Central memory CD8-positive, alpha-beta T cell (primary cell): ENCODE data around the gene KRT222.

Source experiments
- ATAC-seq: fragments of 150-1000 bp; cut with Tn5 transposase; replicated peaks from 2 replicates; pipeline ENCODE4 v1.10.0; 2022; ENCODE audit warnings: mild to moderate bottlenecking, moderate FRiP score, moderate number of reproducible peaks; ENCODE audit not compliant: poor library complexity, severe bottlenecking; ENCODE audit errors: extremely low read depth
- DNase-seq, 2 donors: peaks; one replicate each; pipeline ENCODE4 v3.0.0; 2021; ENCODE audit warnings: low spot score in 2 of 2
- H3K27ac Mint-ChIP-seq: one replicate; pipeline ENCODE4 v1.8.0; 2022; ENCODE audit warnings: low read depth, mild to moderate bottlenecking, moderate library complexity, mixed read lengths
- H3K27me3 Mint-ChIP-seq: one replicate; pipeline ENCODE4 v1.8.0; 2022; ENCODE audit warnings: mixed read lengths
- H3K36me3 Mint-ChIP-seq: one replicate; pipeline ENCODE4 v1.8.0; 2022; ENCODE audit warnings: mild to moderate bottlenecking, moderate library complexity, mixed read lengths; ENCODE audit not compliant: insufficient read depth
- H3K4me1 Mint-ChIP-seq: one replicate; pipeline ENCODE4 v1.8.0; 2022; ENCODE audit warnings: mixed read lengths
- H3K4me3 Mint-ChIP-seq: one replicate; pipeline ENCODE4 v1.8.0; 2022; ENCODE audit warnings: mild to moderate bottlenecking, moderate library complexity, mixed read lengths
- H3K9me3 Mint-ChIP-seq: one replicate; pipeline ENCODE4 v1.8.0; 2022; ENCODE audit warnings: mixed read lengths

The KRT222 gene

DNA sequence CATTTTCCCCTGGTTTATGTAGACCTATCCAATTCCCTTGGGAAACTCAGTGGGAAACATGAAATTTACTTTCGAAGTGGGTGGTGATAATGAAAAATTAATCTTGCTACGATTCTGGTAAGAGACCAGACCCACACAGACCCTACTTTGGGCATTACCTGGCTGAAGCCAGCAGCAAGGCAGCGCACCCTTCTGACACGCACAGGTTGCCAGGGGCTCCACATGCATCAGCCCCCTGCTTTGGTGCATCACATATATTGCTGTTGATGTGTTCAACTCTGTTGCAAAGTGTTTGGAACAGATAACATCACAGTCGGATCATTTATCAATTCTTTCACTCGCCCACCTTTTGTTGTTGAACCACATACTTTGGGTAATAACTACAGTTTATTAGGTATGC lies 44.0 kb downstream of the KRT222 start:
- no peak overlapping the region for H3K27ac Mint-ChIP-seq
- H3K4me3 Mint-ChIP-seq = no peak overlapping the region

DNA sequence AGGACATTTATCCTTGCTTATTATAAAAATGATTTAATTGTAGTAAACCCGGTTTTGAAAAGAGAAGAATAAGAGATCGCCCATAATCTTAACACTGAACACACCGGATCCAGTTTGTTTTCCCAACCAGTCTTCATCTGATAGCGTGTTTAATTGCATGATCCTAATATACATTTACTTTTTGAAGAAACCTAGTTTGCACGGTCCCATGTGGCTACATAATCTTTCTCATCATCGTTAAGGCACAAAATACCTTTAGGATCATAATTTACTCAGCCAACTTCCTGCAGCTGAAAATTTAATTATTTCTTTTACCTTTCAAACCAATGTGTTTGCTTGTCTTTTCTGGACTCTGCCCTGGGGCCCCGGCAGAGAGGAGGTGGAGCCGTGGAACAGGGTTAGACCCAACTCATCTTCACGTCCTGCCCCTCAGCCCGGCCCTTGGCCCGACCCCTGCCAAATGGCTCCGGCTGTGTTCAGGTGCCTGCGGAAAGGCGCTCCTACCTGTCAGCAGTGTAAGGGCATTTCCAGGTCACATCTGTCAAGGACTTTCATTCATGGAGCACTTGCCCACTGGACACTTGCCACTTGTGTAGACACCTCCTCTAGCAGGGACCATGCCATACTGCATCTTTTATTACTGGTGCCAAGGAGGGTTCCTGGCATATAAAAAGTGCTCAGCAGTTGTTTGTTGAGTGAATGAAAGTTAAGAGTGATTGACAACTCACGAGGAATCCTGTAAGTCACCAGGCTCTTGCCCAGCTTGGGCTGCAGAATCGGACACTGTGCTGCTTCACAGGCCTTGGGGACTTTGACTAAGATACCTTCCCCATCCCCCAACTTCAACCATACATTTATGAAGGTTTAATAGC lies 46.0 kb downstream of the KRT222 start:
- H3K9me3 Mint-ChIP-seq = no peaks in the 10 kb centered on the region
- no peak for ATAC-seq
- H3K4me3 Mint-ChIP-seq = peak overlapping the region; percentile 72
- H3K27ac Mint-ChIP-seq = no peak overlapping the region
- DNase-seq = no peak
- H3K36me3 Mint-ChIP-seq = peaks cover 4% of the 10 kb centered on the region
- peaks cover 41% of the 10 kb centered on the region for H3K4me1 Mint-ChIP-seq
- no peaks in the 10 kb centered on the region for H3K27me3 Mint-ChIP-seq

More for the DNA sequence above, 44.0 kb downstream of the KRT222 start:
- H3K27me3 Mint-ChIP-seq = no peaks in the 10 kb centered on the region
- peaks cover 29% of the 10 kb centered on the region for H3K4me1 Mint-ChIP-seq
- H3K9me3 Mint-ChIP-seq = no peaks in the 10 kb centered on the region
- ATAC-seq = no peak
- DNase-seq = no peak
- peaks cover 6% of the 10 kb centered on the region for H3K36me3 Mint-ChIP-seq

DNA sequence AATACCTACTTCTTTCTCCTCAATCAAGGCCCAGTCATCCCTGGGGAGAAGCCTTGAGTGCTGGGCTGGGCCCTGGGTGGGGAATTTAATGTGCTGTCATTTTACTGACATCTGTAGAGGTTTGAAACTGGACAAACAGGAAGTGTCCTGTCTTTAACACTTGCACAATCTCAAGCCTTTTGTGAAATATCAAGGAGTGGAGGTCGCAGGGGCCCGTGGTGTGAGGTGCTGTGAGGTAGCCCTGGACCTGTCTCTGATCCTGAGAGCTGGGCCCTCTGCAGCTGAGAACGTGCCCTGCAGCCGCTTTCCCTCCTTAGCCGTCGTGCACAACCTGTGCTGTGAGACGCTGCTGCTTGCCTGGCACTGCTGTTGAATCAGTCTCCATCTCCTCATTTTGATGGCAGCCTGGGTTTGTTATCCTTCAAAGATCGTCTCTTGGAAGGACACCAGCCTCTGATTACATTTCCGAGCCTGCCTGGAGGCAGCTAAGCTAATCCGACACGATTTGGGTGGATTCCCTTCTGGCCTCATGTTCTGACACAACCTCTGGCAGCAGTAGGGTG lies 47.2 kb downstream of the KRT222 start:
- no peak overlapping the region for H3K4me3 Mint-ChIP-seq
- no peaks in the 10 kb centered on the region for H3K27me3 Mint-ChIP-seq
- ATAC-seq = no peak
- H3K4me1 Mint-ChIP-seq = peaks cover 46% of the 10 kb centered on the region
- DNase-seq = no peak
- H3K36me3 Mint-ChIP-seq = peaks cover 10% of the 10 kb centered on the region
- H3K9me3 Mint-ChIP-seq = no peaks in the 10 kb centered on the region
- H3K27ac Mint-ChIP-seq = no peak overlapping the region

DNA sequence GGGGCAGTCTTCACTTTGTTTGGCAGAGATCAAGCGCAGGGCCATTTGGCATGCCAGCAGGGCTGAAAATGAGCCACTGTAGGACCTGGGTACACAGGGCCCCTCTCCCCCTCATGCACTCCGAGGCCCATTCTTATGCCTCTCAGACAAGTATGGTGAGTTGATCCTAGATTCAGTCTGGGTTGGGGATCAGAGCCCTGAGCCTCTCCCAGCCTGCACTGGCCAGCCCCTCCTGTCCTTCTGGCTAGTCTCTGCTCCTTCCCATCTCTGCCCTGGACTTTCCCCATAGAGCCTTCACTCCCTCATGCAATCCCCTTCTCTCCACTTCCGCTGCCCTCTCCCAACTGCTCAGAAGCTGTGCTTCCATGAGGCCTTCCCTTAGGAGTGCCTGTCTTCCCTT lies 48.4 kb downstream of the KRT222 start:
- DNase-seq (no peak), ATAC-seq (no peak)
- no peak overlapping the region for H3K4me3 Mint-ChIP-seq
- H3K36me3 Mint-ChIP-seq = peaks cover 12% of the 10 kb centered on the region
- peak overlapping the region; percentile 63 for H3K27ac Mint-ChIP-seq
- no peaks in the 10 kb centered on the region for H3K27me3 Mint-ChIP-seq
- H3K9me3 Mint-ChIP-seq = no peaks in the 10 kb centered on the region
- peaks cover 44% of the 10 kb centered on the region for H3K4me1 Mint-ChIP-seq

DNA sequence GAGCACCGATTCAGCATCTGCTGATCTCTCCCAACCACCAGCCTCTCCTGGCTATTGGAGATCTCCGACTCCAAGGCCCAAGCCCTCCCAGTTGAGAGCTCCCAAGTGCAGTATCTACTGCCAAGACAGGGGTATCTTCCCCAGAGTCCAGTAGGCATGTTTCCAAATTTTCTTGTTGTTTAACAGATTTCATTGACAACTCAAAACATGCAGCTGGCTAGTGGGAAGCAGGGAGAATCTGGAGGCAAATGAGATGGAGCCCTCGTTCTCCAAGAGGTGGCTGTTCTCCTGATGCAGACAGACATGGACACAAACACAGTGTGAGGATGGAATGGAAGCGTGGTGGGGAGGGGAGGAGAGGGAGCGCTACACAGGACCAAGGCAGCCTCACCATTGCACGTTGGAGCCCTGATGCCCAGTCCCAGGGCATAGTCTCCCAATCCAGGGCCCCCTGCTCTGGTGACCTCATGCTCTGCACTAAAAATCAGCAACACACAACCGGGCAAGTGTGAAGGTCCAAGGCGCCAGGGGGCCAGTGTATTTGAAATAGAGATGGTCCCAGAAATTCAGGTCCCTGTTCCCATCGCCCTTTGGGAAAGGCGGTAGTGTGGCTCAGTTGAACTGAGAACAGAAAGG lies 49.0 kb downstream of the KRT222 start:
- no peaks in the 10 kb centered on the region for H3K9me3 Mint-ChIP-seq
- no peak overlapping the region for H3K4me3 Mint-ChIP-seq
- ATAC-seq (no peak), DNase-seq (no peak)
- no peaks in the 10 kb centered on the region for H3K27me3 Mint-ChIP-seq
- peak overlapping the region; percentile 70 for H3K27ac Mint-ChIP-seq
- H3K4me1 Mint-ChIP-seq = peaks cover 51% of the 10 kb centered on the region
- peaks cover 12% of the 10 kb centered on the region for H3K36me3 Mint-ChIP-seq

DNA sequence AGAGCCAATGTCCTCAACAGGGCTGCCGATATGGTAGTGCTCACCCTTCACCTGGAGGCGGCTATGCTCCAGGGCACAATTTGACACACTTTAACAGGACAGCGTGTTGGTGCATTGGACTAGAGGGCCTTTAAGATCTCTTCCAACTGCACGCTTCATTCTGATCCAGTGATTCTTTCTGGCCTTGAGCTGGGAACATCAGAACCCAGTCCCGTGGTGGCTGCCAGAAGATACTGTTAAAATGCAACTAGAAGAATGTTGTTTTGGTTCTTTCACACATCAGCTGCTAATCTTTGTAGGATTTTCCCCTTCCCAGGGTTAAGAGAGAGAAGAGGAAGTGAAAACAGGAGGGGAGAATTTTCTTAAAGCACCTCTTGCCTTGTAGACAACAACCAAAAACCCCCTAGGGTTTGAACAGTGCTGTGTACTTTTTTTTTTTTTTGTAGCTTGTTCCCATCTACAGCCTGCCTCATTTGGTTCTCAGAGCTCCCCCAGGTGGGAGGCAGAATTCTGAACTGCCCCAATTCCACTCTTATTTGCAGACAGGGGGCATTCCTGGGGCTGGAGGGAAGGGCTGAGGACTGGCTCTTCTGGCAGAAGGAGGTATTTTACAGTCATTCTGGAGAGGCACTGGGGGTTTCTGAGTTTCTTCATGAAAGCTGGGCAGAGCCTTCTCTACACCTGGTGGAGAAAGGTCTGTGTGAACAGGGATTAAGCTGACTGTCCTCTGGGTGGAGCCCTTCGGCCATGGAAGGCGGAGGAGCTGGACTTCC lies 49.7 kb downstream of the KRT222 start:
- Mint-ChIP-seq H3K27ac (peak overlapping the region; percentile 70), H3K4me1 (peaks cover 55% of the 10 kb centered on the region), H3K9me3 (no peaks in the 10 kb centered on the region), H3K36me3 (peaks cover 12% of the 10 kb centered on the region), H3K4me3 (peak overlapping the region; percentile 40), H3K27me3 (no peaks in the 10 kb centered on the region)
- no peak for ATAC-seq
- no peak for DNase-seq

DNA sequence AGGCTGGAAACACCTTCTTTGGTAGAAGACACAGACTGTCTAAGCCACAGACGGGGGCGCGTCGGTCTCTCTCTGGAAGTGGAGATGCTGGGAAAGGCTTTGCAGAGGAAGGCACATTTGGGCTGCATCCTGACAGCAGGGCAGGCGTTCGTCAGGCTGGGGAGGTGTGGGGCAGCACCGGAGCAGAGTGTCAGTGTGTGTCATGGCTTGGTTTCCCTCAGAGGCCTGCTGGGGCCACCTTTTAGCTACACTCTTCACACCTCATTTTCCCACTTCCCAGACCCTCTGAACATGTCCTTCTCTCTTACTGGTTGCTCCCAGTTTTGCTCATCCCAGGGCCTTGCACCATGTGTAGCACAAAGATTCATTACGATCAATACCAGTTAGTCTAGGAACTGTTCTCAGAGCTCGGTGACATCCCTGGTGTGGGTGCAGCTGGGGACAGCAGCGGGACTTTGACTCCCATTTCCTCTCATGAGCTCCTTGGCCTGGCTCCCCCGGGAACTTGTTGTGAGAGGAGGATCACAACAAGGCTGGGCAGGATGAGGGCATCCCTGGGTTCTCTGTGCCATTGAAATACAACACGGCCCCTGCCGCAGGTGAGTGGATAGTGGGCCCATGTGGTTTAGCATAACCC lies 50.4 kb downstream of the KRT222 start:
- peak overlapping the region; percentile 20 for H3K4me3 Mint-ChIP-seq
- H3K4me1 Mint-ChIP-seq = peaks cover 56% of the 10 kb centered on the region
- no peaks in the 10 kb centered on the region for H3K27me3 Mint-ChIP-seq
- peaks cover 12% of the 10 kb centered on the region for H3K36me3 Mint-ChIP-seq
- ATAC-seq (no peak), DNase-seq (no peak)
- H3K9me3 Mint-ChIP-seq = no peaks in the 10 kb centered on the region
- H3K27ac Mint-ChIP-seq = peak overlapping the region; percentile 59

DNA sequence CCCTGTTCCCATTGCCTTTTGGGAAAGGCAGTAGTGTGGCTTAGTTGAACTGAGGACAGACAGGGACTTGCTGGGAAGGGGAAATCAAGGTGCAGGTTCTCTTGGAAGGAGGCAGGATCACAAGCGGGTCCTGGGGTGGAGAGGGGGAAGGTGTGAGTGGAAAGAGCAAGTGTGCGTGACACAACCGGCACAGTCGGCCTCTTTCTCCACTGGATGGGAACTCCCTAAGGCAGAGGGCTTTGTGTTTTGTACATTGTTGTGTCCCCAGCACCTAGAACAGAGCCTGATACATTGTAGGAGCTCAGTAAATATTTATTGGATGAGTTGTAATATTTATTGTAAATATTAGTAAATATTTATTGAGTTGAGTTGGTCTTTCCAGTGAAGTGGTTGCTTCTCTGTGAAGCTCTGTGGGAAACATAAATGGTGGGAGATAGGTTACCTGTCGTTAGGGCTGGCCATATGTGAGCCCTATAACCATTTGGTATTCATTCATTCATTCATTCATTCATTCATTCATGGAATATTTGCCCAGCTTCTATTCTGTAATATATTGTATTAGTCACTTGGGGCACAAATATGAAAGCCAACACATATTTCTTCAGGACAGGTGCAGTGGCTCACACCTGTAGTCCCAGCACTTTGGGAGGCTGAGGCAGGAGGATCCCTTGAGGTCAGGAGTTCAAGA lies 51.4 kb downstream of the KRT222 start:
- H3K4me3 Mint-ChIP-seq = peak overlapping the region; percentile 75
- H3K36me3 Mint-ChIP-seq = peaks cover 10% of the 10 kb centered on the region
- DNase-seq (no peak), ATAC-seq (no peak)
- H3K4me1 Mint-ChIP-seq = peaks cover 65% of the 10 kb centered on the region
- no peaks in the 10 kb centered on the region for H3K9me3 Mint-ChIP-seq
- H3K27me3 Mint-ChIP-seq = no peaks in the 10 kb centered on the region
- H3K27ac Mint-ChIP-seq = peak overlapping the region; percentile 96

DNA sequence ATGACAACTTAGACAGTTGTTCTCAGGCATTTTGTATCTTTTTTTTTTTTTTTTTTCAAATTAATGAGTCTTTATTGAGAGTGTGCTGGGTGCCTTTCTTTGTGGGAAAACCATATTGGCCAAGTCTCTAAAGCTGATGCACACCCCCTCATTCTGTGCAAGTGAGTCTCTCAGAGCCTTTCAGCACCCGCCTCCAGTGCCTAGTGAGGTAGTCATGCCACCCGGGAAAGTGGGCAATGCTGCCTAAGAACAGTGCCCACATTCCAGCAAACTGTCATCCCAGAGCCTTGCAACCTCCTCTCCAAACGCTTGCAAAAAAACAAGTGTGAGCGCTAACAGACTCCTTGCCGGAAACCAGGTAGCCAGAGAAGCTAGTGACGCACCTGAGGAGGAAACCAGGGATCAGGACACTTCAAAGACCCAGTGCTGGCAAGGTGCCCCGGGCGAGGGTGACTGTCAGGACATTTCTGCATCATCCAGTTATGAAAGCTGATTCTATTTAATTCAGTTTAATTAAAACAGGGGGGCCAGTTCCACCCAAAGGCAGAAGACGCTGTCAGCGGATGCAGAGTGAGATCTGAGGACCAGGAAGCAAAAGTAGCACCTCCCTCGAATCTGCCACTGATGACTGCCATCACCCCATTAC lies 52.3 kb downstream of the KRT222 start:
- Mint-ChIP-seq H3K4me3 (peak overlapping the region; percentile 75), H3K27me3 (no peaks in the 10 kb centered on the region), H3K36me3 (peaks cover 16% of the 10 kb centered on the region)

DNA sequence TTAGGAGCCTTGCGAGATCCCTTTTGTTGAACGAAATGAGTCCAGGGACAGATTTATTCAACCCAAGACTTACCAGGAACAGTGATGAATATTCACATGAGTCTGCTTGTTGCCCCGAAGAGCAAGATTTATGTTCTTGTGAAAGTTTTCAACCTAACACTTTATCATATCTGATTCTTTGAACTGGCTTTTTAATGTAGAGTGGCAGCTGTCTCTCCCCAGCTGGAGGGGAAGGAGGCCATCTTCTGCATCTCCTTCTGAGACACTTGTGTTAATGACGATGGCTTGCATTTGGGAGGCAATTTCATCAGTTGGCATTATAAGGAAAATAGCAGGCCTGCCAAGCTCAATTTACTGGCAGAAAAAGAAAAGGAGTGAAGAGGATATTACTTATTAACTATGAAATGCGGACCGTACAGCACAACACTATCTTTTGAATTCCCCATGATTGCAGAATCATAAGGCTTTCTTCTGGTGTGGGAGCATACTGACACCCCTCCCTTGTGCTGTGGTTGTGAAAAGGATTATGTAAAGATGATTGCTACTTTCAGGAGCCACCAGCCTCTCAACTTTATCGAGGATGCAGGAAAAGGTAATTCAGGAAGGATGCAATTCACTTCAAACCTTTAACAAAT lies 53.0 kb downstream of the KRT222 start:
- H3K4me1 Mint-ChIP-seq = peaks cover 80% of the 10 kb centered on the region
- peaks cover 18% of the 10 kb centered on the region for H3K36me3 Mint-ChIP-seq
- H3K4me3 Mint-ChIP-seq = peak overlapping the region; percentile 29
- no peaks in the 10 kb centered on the region for H3K27me3 Mint-ChIP-seq
- DNase-seq = no peak
- H3K9me3 Mint-ChIP-seq = no peaks in the 10 kb centered on the region
- H3K27ac Mint-ChIP-seq = peak overlapping the region; percentile 96
- no peak for ATAC-seq

More for the DNA sequence above, 52.3 kb downstream of the KRT222 start:
- Mint-ChIP-seq H3K4me1 (peaks cover 74% of the 10 kb centered on the region), H3K9me3 (no peaks in the 10 kb centered on the region), H3K27ac (peak overlapping the region; percentile 96)
- DNase-seq = peak; percentile 63 to 81
- peak; percentile 46 for ATAC-seq

DNA sequence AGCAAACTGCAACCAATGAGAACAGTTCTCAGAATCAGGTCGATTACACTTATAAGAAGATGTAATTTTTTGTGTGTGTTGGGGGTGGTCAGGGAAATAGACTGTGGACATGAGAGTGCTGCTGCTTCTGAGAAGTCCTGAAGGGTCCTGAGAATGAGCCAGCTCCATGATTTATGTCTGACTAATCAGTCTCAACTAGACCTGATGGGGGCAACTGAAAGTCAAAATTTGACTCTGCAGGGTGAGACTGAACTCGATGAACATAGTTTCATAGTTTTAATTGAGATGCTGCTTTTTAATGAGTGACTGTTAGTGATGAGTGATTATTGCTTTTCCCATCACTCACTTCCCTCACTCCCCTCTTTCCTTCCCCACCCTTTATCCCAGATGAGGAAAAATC lies 54.6 kb downstream of the KRT222 start:
- Mint-ChIP-seq H3K4me1 (peaks cover 85% of the 10 kb centered on the region), H3K27ac (peak overlapping the region; percentile 96), H3K27me3 (no peaks in the 10 kb centered on the region), H3K36me3 (peaks cover 21% of the 10 kb centered on the region), H3K9me3 (no peaks in the 10 kb centered on the region), H3K4me3 (peak overlapping the region; percentile 29)
- no peak for DNase-seq
- no peak for ATAC-seq
